IPS DF 4.7 (cell line): Measurements from ENCODE around the gene ADAMTS17.

Experiments
- DNase-seq: peaks from one replicate; pipeline ENCODE4 v3.0.0-alpha.2; 2013; ENCODE audit warnings: low spot score; ENCODE audit errors: extremely low read depth

The ADAMTS17 gene

DNA sequence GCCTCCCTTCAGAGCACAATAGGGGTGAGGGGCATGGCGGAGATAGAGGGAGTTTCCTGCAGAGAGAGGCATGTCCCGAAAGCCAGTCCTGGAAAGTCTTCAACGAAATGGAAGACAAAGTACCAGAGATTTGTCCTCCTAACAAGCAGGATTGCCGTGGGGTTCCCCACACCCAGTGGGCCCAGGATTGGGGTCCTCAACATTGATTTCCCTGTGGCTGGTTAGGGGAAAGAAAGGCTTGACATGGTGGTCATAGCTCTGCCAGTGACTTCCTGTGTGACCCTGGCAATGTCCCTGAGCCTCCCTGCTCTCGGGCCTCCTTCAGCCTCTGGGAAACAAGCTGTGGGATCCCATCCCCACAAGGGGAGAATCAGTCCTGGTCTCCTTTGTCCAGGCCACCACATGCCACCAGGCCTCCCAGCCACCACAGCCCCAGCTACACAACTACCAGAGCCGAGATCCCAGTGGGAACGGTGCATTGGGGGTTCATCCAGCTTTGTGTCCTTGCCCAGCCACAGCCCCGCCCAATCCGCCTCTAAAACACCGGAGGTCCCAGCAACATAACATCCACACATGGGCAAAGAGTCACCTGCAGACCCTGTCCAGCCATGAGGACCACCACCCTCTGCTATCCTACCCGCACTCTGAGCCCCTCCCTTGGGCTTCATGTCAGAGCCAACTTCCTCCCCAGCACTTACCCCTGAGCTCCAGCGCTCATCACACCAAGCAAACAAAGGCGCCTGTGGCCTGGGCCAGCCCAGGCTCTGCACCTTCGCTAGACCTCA lies 63.0 kb downstream of the ADAMTS17 start:
- DNase-seq, result no peak

- DNase-seq, result no peak
These were observed 64.5 kb downstream of the ADAMTS17 start for GRCh38 chr15:100277087-100277855.

DNA sequence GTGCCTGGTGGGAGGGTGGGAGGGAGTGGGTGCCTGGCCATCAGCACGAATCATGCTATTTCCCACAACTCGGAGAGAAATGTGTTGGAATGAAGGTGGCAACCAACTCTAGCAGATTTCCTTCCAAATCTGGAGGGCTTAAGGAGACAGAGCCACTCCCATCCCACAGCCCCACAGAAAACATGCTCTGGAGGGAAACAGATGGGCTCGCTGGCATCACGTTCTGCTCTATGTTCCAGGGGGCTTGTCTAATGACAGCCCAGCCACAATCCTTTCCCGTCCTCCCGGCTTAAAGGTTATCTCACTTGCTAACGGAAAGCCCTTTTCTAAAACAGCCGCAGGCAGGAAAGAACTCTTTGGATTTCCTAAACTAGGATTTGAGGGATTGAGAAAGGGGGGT lies 65.3 kb downstream of the ADAMTS17 start:
- DNase-seq, result no peak

DNA sequence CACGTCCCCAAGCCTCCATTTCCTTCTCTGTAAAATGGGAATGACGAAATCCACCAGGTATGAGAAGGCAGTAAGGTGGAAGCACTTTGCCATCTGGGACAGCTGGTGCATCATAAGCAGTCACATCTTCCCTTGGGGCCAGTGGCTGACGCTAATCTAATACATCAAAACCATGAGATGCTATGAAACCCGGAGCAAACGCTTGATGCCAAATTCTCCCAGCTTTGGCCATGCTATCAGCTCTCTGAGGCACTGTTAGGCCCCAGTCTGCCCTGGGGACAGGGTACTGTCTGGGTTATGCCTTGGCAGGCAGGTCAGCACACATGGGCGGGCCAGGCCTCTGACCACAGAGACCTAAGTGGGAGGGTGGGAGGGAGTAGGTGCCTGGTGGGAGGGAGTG lies 66.1 kb downstream of the ADAMTS17 start:
- DNase-seq, result no peak

- no peak for DNase-seq
These were observed 71.9 kb downstream of the ADAMTS17 start for GRCh38 chr15:100269831-100270230.

- no peak for DNase-seq
These were observed 75.6 kb downstream of the ADAMTS17 start for GRCh38 chr15:100266166-100266565.

GRCh38 chr15:100265641-100266035 lies 76.1 kb downstream of the ADAMTS17 start:
- DNase-seq, result no peak

GRCh38 chr15:100264994-100265640 lies 76.7 kb downstream of the ADAMTS17 start:
- DNase-seq, result no peak

DNA sequence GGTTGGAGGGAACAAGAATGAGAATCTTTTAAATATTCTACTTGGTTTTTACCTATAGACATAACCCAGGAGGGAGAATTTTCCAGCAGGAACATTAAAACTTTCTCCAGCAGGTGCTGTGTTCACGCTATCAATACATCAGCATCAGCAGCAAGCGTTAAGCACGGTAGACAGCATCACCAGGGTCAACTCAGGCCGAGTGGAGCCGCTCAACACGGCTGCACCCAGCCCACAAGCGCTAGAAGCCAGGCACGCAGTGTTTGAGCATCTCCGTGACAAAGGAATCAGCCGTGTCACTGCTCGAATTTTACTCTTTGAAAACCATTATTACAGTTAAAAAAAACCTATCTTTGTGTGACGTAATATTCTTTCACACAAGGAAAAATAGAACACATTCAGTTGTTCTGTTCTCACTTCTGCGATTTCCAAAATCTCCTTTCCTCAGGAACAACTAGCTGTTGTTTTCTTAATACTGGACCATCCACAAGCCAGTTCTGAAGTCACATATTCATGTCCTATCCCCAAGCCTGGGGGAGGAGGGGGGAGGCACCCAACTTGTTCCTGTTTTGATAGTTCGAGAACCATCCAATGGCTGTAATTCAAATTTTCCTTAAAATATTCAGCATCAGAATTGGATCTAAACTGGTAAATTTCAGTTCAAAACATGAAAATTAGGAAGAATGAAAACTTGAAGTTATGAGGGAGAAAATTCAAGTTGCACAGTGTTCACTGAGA lies 77.9 kb downstream of the ADAMTS17 start:
- no peak for DNase-seq

DNA sequence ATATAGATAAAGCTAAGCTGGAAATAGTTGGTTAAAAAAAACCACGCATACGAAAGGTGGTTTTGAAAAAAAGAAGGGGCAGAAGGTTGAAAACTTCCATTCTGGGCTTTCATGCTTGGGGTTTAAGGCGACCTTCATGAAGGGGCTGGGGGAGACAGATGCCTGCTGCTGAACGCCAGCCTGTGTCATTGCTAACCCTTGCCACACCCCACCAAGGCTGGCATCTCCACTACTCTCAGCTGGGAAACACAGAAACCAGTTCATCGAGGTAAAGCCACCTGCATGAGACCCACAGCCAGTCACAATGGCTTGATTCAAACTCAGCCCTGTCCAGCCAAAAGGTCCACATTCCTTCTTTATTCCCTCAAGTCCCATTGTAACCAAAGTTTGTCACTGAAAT lies 78.7 kb downstream of the ADAMTS17 start:
- DNase-seq, result no peak

- DNase-seq, result no peak
These were observed 80.2 kb downstream of the ADAMTS17 start for GRCh38 chr15:100261302-100262240.

GRCh38 chr15:100259266-100259665 lies 82.5 kb downstream of the ADAMTS17 start:
- DNase-seq, result no peak

DNA sequence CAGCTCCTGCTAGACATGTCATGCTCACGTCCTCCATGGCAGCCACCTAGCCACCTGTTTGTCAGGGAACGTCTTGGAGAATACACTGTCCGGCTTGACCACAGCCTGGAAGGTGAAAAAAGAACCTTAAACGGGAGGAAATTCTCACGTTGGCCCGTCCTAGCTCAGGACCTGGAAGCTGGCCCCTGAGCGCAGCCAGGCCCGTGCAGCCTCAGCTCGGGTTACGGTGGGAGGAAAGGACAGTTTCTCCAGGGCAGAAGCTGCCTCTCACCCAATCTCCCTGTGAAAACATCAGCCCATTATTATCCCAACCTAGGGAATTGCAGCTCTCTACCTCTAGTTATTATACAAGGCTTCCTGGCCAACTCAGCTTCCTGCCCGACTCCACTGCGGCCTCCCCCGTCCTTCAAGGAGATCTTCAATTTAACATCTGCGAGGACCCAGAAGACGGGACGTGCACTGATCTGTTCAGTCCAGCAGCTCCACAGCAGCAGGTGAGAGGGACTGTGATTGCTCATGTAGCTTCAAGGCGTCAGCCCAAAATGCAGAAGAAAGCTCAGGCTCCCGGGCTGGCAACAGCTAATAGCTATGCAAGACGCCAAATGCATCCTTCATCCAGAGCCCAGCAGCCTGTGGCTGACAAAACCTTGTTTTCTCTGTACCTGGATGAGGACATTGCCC lies 84.7 kb downstream of the ADAMTS17 start:
- DNase-seq, result no peak

DNA sequence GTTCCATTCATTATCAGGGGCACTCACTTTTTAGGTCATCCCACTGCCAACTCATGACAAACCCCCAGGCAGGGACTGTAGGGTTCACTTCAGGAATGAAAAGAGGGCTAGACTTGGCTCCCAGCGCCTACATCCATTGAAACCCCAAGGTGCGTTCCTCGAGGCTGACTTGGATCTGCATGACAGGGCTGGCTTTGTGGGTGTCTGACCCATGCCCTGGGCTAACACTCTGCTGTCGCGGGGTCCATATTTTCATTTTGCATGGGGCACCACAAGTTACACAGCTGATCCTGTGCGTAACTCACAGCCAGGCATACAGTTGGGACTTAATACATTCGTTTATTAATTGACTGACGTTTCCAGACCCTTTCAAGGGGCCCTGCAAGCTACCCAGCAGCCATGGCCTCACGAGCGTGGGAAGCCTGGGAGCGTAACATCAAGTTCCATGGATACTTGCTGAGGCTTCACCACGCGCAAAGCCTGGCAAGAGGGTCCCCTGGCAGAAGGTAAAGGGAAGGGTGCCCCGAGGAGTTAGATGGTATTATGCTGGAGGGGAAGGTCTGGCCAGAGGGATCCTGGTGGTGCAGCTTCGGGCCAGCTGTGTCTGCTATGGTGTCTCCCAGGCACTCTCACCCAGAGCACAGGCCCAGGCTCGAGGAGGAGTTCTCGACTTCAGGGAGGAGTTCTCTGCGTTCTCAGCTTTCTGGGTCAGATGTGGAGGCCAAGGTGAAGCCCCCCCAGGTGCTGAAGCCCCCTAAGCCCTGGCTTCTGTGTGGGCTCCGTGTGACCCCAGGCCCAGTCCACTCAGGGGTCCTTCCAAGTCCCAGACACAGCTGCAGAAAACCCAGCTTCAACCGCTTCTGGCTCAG lies 85.4 kb downstream of the ADAMTS17 start:
- no peak for DNase-seq

- DNase-seq, result no peak
These were observed 86.1 kb downstream of the ADAMTS17 start for GRCh38 chr15:100255644-100256043.

DNA sequence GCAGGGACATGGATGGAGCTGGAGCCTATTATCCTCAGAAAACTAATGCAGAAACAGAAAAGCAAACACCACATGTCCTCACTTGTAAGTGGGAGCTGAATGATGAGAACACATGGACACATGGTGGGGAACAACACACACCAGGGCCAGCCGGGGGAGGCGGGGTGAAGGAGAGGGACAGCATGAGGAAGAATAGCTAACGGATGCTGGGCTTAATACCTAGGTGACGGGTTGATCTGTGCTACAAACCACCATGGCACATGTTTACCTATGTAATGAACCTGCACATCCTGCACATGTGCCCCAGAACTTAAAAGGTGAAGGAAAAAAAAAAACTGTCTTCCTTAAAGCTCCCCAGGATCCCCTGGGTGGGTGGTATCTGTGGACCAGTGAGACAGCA lies 87.1 kb downstream of the ADAMTS17 start:
- no peak for DNase-seq

DNA sequence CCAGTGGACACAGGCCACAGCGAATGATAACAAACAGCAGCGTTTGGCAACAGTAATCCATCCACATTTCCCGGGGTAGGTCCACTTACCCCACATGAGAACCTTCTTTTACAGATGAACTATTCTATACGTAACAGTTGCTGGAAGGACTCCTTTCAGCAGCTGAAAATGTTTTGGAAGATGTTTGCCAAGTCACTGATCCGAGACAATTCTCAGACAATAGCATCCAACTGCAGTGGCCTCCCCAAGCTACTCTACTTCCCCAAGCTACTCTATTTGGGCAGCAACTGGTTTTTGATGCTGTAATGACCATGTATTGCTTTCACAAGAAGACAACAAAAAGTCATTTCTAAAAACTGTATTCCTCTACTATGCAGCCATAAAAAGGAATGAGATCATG lies 87.5 kb downstream of the ADAMTS17 start:
- no peak for DNase-seq

GRCh38 chr15:100253640-100254039 lies 88.1 kb downstream of the ADAMTS17 start:
- no peak for DNase-seq
